IPS-NIHi7 (cell line): ENCODE results near the gene SNCA.
A peak's percentile ranks its signal among the peaks of the same experiment; 100 is the strongest.

Source experiments
- DNase-seq: peaks from one replicate; pipeline ENCODE4 v3.0.0; 2012; ENCODE audit warnings: mixed read lengths; ENCODE audit errors: extremely low spot score

The SNCA gene

GRCh38 chr4:89754531-89754930, 82.4 kb downstream of the SNCA start:
- no peak for DNase-seq

- no peak for DNase-seq
These were observed 83.3 kb downstream of the SNCA start for GRCh38 chr4:89753601-89754066.

GRCh38 chr4:89752932-89753598, 83.9 kb downstream of the SNCA start:
- no peak for DNase-seq

GRCh38 chr4:89751416-89751815, 85.5 kb downstream of the SNCA start:
- DNase-seq, result no peak

GRCh38 chr4:89746377-89746776, 90.6 kb downstream of the SNCA start:
- DNase-seq, result no peak

GRCh38 chr4:89745708-89746107, 91.3 kb downstream of the SNCA start:
- DNase-seq, result no peak

GRCh38 chr4:89744914-89745313, 92.0 kb downstream of the SNCA start:
- no peak for DNase-seq

GRCh38 chr4:89741768-89742167, 95.2 kb downstream of the SNCA start:
- no peak for DNase-seq

- no peak for DNase-seq
These were observed 97.5 kb downstream of the SNCA start for GRCh38 chr4:89739311-89739988.

- no peak for DNase-seq
These were observed 99.1 kb downstream of the SNCA start for GRCh38 chr4:89737888-89738287.

- no peak for DNase-seq
These were observed 103.0 kb downstream of the SNCA start for GRCh38 chr4:89733946-89734345.

- DNase-seq, result no peak
These were observed 109.7 kb downstream of the SNCA start for GRCh38 chr4:89727238-89727637.

GRCh38 chr4:89725268-89725667, 111.7 kb downstream of the SNCA start:
- no peak for DNase-seq

- no peak for DNase-seq
These were observed 112.2 kb downstream of the SNCA start for GRCh38 chr4:89724716-89725115.

GRCh38 chr4:89723096-89723495, 113.9 kb downstream of the SNCA start:
- no peak for DNase-seq

- no peak for DNase-seq
These were observed 114.4 kb downstream of the SNCA start for GRCh38 chr4:89722517-89722916.

- DNase-seq, result no peak
These were observed 116.0 kb downstream of the SNCA start for GRCh38 chr4:89720981-89721380.

GRCh38 chr4:89719536-89720090, 117.3 kb downstream of the SNCA start:
- no peak for DNase-seq

- no peak for DNase-seq
These were observed 120.1 kb downstream of the SNCA start for GRCh38 chr4:89716893-89717292.

GRCh38 chr4:89715631-89716030, 121.3 kb downstream of the SNCA start:
- no peak for DNase-seq

GRCh38 chr4:89712827-89713226, 124.1 kb downstream of the SNCA start:
- DNase-seq, result no peak

GRCh38 chr4:89712141-89712540, 124.8 kb downstream of the SNCA start:
- no peak for DNase-seq

GRCh38 chr4:89708903-89709421, 128.0 kb downstream of the SNCA start:
- DNase-seq, result peak; percentile 28
